Stimulated activated CD4-positive, alpha-beta T cell treated with anti-CD3 and anti-CD28 coated beads, TNF-alpha, amount 100 ng/mL, for 24 hours (primary cell): Measurements from ENCODE around the gene COPS3.

Experiments
- DNase-seq, 3 experiments: peaks; one replicate each; pipeline ENCODE4 v3.0.0-alpha.2; 2020; ENCODE audit warnings: low read depth in 3 of 3

Gene COPS3

DNA sequence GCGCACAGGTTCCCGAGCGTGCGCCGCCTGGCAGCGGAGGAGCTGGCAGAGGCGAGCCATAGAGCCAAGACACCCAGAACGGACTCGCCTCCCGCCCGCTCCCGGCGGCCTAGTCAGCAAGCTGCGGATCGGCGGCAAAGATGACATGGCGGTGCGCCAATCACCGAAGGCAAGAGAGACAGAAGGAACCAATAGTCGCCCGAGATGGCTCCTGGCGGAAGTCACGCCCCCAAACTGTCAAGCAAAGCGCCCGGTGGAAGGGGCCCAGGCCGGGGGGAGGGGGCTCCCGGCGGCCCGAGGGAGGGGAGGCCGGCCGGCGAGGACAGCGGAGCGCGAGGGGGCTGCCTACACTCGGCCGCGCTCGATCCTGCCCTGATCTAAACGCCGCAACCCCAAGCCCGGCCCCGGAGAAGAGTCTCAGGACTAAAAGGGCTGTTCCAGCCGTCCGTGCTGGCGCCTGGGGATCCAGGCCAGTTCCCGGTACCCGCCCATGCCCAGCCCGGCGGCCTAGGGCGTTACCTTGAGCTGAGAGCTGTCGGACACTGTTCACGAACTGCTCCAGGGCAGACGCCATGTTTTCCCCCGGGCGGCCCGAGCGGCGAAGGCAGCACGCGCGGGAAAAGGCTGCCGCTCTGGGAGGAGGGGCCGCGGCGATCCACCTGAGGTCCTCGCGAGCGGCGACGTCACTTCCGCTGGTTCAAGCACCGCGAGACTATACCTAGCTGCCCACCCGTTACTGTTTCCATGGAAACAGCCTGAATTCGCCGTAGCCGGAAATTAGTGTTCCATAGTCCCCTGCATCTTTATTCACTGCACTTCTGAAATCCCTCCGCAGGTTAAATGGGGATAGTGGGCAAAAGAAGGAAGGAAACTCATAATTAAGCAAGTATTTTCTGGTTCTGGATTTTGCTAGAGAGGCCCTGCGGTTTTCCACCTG, at the start of gene COPS3:
Gene COPS3, minus strand, starts transcription at position 634 of the 937 bp plus-strand sequence. Its CDS starts 60 bp downstream, at position 574.
- DNase-seq: peak; percentile 95 to 97 (median 96)

DNA sequence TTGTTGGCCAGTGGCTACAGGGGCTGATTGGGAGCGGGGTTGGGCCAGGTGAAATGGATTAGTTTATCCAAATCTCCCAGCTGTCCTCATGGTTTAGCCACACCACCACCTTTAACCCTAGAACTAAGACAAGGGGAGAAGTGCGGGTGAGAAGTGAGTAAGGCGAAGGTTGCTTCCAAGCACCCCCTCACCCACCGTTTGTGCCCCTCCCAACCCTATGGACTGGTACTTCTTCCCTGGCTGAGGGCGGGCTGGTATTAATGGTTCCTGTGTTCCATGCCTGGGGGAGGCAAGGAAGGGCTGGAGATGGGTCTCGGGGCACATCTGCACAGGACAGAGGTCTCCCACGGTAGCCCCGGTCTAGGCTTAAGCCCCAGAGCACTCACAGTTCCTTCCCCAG, 47.2 kb upstream of the COPS3 start:
- DNase-seq: no peak

DNA sequence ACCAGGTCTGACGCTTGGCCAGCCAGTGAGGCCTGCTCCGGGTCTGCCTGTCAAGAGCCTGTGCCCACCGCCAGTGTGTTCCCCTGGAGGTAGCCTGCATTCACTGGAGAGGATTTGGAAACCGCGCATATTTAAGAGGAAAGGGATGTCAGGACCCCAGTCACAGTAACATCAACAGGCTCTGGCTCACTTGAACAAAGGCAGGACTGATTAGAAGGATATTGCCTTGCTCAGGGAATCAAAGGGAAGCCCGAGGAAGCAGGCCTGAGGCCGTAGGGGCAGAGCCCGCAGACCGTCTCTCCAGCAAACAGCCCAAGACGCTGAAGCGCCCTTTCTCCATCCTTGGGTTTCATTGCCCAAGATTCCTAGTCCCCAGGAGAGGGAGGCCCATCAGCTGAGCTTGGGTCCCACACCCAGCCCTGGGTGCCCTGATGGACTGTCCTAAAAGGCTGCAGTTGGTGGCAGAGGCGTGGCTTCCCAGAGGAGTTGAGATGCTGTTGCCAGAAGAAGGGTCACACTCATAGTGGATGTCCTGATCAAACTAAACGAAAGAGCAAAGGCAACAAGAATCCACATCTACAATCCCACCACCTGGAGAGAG, 45.3 kb upstream of the COPS3 start:
- no peak for DNase-seq

DNA sequence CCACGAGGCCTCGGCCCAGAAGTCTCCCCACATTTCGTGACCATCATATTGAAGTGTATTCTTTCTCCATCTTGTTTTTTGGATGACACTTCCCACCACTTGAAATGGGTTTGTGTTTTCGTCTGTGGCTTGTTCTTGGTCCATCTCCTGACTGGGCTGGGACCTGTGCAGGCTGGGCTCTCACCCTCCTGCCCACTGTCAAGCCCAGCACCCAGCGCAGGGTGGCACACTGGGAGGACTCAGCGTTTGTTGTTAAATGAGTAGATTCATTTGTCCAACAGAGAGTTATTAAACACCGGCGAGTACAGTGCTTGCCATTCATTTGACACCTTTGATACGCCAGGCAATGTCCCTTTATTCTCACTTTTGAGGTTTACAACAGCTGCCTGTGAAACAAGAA, 44.8 kb upstream of the COPS3 start:
- no peak for DNase-seq

DNA sequence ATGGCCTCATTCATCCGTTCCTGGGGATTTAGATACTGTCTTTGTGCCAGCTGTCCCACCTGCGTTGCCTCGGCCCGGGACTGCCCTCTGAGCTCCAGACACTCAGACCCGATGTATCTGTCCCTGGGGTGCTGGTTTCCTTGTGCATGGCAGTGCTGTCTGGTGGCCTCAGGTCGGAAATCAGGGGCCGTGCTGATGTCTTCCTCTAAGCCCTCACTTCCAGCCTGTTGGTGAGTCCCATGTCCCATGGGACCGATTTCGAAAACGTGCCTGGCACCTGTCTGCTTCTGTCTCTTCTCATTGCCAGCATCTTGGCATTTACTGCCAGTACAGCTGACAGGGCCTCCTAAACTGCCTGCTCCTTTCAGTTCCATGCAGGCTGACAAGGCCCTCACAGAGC, 44.2 kb upstream of the COPS3 start:
- DNase-seq: no peak

DNA sequence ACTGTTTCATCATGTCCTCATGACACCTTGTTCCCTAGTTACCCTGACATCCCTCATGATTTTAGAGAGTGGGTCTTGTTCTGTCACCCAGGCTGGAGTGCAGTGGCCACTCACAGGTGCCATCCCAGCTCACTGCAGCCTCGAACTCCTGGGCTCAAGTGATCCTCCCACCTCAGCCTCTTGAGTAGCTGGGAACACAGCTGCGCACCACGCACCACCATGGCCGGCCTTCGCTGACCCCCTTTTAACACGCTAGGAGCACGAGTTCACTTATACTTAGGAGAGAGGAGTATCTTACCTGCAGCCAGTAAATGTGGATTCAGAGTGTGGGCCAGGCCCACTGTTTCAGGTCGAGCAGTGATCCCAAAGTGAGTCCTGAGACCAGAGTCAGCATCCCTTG, 43.6 kb upstream of the COPS3 start:
- DNase-seq: no peak

DNA sequence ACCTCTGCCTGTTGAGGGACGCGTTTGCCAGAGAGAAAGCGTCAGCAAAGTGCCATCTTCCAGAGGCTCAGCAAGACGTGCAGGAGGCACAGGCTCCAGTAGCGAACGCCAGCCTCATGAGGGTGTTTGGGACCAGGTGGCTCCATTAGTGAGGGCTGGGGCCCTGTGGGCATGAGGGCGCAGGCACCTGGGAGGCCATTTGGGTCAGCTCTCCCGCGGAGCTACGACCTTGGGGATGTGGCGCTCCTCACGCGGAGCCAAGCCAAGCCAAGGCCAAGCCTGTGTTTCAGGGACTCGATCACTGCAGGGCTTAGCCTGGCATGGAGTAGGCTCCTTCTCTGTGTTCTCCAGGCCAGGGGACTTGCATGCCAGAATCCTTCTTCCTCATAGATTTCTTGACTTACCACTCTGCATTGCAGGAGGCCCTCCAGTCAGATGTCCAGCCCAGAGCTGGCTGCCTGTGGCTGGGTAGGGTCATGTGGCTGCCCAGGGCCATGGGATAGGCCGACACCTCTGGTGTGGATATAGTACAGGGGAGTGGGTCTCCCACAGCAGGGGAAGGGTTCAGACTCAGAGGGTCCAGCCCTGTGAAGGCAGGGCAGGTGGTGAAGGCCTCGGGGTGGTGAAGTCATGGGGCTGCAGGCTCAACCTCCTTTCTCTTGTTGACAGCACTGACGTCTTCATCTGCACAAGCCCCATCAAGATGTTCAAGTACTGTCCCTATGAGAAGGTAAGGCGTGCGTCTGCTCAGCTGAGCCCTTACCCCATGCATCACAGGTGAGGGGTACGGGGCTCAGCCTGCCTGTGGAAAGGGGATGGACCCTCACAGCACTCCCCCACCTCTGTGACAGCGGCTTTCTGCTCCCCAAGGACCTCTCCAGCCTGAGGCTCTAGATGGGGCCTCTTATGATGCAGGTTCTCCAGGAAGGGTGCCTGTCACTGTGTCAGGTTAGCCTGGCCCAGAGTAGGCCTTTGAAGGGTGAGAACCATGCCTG, 41.8 kb upstream of the COPS3 start:
- DNase-seq: no peak

DNA sequence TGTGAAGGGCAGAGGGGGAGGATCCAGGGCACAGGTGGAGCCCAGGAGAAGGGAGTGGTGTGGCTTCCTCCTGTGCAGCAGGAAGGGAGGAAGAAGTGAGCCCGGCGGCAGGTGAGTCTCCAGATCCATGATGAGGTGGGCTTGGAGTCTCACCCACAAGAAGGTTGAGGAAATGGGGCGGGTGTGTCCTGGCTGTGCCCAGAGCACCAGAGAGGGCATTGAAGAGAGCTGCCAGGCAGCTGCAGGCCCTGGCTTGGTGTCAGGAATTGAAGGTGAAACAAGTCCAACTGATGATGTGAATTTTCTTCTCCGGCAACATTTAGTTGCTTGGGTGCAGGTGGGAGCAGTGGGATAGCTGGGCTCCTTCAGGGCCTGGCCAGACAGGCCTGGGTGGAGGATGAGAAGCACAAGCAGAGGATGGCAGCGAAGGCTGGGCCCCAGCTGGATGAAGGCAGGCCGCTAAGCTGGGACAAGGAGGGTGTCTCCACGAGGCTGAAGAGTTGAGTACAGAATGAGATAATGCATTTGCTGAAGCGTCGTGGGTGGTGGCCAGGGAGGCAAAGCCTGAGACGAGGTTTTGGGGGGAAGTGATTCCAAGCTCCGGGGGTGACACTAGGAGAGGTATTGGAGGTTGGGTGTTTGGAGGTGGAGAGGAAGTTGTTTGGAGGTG, 40.4 kb upstream of the COPS3 start:
- DNase-seq: no peak

DNA sequence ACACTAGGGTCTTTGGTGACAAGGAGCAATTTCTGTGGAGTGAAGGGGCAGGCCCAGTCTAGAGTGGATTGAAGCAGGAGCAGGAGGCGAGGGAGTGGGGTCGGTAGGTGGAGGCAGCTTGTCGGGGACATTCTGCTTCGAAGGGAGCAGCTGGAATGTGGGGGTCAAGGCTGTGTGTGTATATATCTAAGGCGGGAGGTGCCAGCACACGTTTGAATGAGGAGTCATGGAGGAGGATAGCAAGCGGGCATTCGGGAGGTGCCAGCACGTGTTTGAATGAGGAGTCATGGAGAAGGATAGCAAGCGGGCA, 39.8 kb upstream of the COPS3 start:
- no peak for DNase-seq

DNA sequence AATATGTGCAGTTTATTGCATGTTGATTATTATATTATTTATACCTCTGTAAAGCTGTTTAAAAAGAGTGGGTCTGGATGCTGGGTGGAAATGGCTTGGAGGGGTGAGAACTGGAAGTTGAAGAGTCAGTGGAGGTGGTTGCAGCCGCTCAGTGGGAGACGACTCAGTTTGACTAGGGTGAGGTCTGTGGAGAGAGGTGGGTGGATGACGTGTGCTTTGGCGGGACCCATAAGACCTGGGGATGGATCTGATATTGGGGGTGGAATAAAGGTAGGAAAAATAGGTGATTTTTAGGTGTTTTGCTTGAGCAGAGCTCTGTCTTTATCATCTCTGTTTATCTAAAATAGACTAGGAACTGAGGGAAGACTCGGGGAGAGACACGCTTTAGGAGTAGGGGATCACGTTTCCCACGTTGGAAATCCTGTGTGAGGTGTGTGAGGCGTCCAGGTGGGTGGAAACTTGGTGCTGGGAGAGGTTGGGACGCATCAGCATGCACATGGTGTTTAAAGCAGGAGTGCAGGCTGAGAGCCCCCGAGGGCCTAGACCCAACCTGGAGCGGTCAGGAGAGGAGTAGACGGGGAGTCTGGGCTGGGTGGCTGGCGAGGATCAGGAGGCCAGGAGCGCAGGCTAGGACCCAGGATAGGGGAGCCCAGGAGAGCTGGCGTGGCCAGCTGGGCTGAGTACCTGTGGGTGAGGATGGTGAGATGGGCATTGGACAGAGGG, 39.3 kb upstream of the COPS3 start:
- no peak for DNase-seq

DNA sequence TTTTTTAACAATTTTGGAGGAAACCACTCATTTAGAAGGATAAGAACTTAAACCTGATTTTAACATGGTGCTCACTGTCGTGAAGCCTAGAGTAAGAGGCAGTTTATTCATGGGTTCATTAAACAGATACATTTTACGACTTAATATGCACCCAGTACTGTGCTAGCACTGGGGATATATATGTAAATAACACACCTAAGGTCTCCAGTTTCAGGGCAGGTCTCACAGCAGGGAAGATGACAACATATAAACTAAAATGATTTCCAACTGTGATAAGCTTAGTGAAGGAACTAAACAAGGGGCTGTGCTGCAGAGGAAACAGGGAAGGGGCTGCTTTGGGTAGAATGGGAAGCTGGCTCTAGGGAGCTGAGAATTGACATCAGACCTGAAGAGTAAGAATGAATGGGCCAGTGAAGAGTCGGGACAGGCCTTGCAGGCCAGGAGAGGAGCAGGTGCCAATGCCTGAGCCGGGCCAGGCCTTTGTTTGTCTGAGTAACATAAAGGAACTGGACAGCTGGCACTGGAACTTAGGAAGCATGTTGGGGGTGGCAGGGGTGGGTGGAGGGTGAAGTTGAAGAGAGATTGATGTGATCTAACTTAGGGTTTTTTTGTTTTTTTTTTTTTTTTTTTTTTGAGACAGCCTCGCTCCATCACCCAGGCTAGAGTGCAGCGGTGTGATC, 34.2 kb upstream of the COPS3 start:
- no peak for DNase-seq

DNA sequence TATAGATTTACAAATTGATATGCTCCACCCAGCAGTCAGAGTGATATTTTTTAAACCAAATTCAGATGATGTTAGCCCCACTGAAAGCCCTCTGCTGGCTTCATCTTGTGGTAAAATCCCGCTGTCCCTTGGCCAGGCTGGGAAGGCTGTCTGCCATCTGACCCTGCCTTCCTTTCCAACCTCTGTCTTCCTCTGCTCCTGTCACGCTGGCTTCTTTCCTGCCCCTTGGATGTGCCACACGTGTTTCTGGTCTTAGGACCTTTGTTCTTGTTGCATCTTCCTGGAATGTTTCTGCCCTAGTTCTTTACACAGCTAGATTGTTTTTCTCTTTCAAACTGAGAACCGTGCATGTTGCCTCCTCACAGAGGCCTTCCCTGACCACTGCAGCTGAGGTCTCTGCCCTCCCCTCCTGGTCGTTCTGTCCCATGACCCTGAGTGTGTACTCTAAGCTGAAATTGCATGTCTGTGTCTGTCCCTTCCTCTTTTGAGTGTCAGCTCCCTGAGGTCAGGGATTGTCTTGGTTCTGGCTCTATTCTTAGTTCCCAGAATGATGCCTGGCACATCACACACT, 33.5 kb upstream of the COPS3 start:
- DNase-seq: no peak

DNA sequence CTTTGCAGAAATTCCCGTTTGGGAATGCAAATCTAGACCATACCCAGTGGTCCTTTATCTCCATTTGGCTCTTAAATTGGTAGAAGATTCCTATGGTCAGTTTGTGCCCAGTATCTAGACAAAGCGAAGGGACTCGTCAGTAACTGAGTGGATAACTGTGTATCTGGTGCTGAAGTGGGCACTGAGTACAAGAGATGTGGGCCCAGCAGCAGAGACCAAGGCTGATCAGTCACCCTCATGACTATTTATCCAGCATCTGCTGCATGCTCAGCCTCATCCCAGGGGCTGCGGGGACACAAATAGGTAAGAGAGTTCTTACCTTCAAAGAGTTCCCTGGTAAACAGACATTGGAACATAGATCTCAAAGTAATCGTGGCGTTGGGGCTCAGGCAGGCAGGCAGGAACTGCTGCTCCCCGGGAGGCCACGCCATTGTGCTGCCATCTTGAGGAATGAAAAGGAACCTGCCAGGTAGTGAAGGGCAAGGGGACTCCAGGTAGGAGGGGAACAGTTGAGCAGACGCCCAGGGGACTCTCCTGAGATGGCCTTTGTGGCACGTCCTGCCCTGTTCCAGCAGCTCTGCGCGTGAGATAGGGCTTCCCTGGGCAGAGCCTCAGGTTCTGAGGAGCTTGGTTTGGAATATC, 32.4 kb upstream of the COPS3 start:
- peak; percentile 51 to 68 (median 52) for DNase-seq

DNA sequence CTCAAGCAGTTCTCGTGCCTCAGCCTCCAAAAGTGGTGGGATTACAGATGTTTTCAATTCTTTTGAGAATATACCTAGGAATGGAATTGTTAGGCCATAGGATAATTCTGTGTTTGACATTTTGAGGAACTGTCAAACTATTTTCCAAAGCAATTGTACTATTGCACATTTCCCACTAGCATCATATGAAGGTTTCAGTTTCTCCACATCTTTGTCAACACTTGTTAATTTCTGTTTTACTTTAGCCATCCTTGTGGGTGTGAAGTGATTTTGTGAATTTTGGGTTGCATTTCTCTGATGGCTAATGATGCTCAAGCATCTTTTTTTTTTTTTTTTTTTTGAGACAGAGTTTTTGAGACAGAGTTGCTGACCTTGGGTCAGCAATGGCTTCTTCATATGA, 28.3 kb upstream of the COPS3 start:
- no peak for DNase-seq

DNA sequence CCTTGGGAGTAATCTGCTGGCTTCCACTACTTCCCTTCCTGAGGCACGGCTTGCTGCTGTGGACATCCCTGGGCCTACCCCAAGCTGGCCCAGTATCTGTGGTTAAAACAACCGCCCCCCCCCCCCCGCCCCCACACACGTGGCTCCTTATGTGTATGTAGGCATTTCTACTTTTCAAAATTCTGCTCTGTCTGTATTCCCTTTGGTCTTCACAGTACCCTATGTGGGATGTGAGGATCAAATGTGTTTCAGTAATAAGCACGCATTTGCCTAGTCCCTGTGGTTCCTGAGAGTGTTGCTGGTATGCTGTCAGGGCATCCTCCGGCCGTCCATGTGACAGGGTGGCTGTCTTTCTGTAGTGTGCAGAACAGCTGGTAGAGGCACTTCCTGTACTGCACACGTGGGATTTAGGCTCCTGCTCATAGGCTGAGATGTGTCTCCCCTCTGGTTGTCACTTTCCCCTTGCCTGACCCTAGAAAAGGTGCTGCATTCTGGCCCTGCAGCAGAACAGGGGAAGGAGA, 24.3 kb upstream of the COPS3 start:
- peak in 1 of 3 experiments; percentile 44 for DNase-seq

DNA sequence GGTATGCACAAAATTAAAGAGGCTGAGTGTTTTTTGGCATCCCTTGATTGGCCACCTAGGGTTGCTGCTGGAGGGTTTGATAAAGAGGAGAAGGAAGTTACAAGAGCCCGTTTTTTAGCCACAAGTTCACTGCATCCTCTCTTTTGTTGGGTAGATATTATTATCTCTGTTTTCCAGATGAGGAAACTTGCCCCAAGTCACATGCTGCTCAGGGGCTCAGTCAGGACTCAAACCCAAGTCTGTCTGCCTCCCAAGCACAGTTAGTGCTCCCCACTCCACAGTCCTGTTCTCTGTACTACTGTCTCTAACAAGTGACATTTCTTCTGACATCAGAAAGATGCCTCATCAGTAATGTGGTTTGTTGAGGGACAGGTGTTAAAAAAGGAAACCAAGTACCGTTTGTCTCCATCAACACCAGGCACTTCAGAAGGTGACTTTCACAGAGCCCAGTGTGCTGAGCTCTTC, 23.5 kb upstream of the COPS3 start:
- DNase-seq: peak in 1 of 3 experiments; percentile 11

DNA sequence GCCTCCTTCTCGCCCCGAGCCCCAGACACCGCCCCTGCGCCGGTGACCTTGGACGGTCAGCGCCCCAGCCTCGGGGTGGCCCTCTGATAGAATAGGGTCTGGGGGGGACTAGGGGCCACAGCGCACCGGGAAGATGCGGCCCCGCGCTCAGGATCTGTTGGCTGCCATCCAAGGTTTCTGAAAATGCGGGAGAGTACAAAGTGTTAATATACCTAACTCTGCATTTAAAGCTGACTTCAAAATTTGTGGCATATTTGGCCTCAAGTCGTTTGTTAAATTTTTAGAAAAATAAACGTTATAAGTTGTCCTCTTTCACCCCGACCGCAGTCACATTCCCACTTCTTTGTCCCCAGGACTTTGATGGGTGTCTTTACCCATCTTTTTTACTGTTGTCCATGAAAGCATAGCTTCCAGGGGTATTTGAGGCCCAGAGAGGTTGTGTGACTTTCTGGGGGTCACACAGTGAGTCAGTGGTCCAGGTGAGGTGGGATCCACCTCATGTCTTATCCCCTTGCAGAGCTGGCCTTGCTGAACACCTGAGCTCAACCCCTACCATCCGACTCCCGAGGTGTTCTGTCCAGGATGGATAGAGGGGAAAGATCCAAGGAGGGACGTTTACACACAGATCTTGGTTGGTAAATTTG, 22.9 kb upstream of the COPS3 start:
- no peak for DNase-seq

DNA sequence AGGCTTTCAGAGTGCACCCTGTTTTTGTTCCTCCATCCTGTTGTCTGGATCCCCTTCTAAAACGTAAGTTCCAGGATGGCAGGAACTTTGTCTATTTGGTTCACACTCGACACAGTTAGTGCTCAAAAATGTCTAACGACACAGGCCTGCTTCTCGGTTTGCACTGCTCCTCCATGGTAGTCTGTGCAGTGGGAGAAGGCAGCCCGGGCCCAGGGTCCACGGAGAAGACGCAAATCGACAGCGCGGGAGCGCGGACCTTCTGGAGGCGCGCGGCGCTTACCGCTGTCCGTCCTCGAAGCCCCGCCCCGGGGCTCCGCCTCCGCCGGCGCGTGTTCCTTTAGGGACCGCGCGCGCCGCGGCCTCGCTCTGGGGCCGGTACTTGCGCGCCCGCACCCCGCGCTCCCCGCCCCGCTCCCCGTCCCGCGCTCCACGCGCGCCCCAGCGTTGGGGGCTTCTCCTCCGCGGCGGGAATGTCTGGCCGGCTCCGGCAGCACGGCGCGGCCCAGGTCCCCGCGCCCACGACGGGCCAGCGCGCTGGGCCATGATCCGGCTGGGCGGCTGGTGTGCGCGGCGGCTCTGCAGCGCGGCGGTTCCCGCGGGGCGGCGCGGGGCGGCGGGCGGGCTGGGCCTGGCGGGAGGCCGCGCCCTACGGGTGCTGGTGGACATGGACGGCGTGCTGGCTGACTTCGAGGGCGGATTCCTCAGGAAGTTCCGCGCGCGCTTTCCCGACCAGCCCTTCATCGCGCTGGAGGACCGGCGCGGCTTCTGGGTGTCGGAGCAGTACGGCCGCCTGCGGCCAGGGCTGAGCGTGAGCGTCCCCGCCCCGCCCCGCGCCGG, 22.2 kb upstream of the COPS3 start, which contains the start of gene NT5M:
Gene NT5M, plus strand, starts transcription at position 364 of the 837 bp plus-strand sequence. Its CDS starts 178 bp downstream, at position 542.
- peak; percentile 33 to 76 (median 51) for DNase-seq
